Stimulated activated CD4-positive, alpha-beta T cell treated with anti-CD3 and anti-CD28 coated beads, Interleukin-15, amount 100 ng/mL, for 24 hours (primary cell): ENCODE data around the gene ZBTB20.

Experiments used
- DNase-seq: peaks from one replicate; pipeline ENCODE4 v3.0.0-alpha.2; 2020

The ZBTB20 gene

DNA sequence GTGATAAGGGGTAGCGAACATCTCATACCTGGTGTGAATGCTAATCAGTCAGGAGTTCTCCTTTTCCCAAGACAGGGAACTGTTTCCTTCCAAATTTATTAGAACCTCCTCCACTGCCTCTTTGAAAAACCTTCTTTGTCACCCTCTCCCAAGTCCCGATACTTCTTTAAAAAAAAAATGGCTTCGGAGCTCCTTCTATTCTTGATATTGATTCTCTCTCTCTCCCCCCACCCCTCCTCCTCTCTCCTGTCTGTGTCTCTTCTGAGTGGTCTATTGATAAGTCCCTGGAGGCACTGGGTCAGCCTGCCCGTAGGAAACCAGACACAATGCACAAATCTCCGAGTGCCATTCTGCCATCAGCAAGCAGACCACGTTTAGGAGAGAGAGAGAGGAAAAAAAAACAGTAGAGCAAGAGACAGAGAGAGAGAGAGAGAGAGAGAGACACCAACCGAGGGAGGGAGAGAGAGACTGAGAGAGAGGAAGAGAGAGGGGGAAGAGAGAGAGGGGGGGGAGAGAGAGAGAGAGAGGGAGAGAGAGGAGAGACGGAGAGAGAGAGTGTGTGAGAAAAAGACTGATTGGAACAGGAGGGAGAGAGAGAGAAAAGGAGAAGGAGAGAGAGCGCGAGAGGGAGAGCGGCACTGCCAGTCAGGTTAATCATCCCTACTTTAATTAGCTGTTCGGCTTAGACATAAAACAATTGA lies 692.4 kb downstream of the ZBTB20 start:
- peak; percentile 4 for DNase-seq

DNA sequence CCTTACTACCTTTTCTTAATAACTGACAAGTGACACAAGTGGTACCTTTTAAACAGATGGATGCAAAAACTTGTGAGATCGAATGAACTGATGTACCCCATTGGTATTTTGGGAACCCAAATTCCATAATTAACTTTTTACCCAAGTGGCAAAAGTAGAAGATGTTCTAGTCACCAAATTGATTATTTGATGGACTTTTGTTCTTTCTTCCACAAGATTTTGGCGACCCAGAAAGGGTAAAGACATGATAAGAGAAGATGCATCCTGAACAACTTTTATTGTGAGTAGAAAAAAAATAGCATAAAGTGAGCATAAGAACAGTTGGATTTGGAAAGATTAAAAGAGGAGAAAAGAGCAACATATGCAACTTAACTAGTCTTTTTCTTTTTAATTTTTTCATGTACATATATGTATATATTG lies 693.7 kb downstream of the ZBTB20 start:
- no peak for DNase-seq

DNA sequence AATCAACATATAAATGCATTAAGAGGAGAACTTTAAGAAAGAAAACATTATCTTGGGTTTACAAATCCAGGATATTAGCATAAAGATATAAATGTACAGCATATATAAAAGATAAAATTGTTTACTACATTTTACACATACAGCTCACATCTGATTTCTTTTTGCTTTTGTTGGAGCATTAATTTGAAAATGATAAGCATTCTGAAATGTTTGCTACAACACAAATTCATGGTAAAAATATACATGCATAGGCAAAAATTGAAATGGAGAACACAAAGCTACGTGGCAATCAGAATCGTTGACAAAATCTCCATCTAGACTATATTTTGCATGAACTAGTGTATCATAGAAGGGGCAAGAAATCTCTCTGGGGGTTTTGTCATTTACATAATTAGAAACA lies 694.2 kb downstream of the ZBTB20 start:
- DNase-seq = no peak

DNA sequence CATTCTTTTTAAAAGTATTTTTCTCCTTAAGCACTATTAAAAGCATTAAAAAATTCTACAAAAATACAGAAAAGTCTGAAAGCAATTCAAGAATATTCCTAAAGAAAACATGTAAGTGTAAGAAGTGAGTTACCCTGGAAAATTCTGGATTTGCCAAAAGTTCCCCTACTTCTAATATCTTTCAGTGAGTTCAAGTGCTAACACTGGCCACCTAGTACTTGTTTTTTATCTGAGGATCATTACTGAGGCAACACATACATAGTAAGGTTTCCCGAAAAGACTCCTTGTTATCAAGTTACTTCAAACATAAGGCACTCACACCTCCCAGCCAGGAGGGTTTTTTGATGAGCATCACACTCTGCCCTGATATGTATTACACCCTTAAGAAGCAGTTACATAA lies 694.8 kb downstream of the ZBTB20 start:
- no peak for DNase-seq

DNA sequence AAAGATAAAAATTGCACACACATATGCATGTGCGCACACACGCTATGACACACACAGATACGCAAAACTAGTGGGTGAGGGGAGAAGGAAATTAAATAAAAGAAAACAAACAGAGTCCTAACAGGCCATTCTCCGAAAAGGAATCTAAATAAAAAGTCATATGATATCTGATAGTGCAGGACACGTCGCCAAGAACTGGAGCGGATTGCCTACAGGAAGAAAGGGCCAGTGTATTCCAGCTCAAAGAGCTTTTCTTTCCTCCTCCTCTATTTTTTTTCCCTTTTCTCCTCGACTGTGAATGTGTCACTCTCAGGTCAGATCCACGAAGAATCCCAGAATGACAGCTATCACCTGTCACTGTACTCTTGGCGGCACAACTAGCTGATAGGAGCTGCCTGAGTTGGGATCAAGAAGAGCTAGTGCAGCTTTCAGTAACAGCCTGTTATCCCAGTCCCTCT lies 695.5 kb downstream of the ZBTB20 start:
- DNase-seq = no peak

DNA sequence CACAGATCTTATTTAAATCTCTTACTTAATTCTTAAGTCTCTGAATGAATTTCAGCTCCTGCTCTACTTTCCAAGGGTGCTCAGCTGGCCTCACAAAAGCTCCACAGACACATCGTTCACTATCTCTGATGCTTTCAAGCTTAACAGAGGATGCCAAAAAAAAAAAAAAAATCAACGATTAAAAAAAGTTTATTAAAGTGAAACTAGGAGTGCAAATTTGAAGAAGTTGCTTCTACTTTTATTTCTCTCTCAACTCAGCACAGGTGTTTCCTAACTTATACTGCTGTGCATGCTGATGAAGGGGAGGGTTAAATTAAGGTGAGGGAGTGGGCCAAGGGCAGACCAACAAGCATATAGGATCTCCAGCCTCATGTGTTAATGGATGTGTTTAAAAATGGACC lies 696.0 kb downstream of the ZBTB20 start:
- DNase-seq = no peak

DNA sequence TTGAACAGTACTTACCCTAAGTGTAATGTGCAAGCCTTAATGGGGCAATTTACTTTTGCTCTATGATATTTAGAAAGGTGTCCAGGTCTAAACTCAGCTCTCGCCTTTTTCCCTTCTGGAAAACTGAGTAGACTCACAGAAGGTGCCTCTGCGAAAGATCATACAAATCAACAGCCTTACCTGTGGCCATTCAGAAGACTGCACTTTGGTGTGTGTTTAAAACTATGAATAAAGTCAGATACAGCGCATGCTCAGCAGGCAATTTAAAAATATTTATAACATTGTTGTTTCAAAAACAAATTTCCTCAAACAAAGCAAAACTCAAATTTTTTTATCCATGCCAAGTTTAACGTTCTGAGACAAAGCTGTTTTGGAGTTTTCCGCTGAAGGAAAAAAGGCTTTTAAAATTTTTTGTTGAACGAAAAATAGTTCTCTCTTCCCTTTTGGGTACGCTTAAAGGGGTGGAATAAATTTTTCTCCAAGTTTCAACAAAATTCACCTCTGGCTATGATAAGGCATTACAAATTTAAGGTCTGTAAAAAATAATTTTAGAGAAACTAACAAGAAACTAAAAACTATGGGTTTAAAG lies 697.0 kb downstream of the ZBTB20 start:
- DNase-seq = no peak

DNA sequence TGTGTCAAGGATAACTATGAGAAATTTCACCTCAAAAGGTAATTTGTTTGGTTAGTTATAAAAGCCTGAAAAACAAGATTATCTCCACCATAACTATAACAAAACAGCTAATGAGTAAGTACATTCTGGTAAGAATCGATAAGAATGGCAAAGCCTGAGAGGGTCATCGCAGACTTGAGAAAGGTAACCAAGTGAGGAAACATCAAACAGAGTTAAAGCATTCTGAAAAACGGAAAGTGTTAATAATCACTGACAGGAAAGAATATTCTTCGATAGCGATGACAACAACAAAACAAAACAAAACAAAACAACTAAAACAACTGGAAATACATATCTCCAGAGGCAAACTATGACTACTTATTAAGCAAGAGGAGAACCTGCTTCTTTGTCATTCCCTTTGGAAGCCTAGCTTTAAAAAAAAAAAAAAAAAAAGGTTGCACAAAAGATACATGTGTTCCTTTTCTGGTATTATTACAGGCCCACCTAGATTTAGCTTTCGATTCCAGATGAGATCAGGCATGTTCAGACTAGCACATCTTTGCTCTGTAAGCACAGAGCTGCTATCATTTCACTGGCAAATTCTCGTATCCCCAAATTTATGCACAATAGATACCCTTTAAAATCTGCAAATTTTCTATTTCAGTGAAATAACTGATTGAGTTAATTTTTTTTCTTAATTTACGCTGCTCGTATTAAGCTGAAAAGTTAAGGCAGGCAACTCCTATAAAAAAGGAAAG lies 697.6 kb downstream of the ZBTB20 start:
- no peak for DNase-seq

DNA sequence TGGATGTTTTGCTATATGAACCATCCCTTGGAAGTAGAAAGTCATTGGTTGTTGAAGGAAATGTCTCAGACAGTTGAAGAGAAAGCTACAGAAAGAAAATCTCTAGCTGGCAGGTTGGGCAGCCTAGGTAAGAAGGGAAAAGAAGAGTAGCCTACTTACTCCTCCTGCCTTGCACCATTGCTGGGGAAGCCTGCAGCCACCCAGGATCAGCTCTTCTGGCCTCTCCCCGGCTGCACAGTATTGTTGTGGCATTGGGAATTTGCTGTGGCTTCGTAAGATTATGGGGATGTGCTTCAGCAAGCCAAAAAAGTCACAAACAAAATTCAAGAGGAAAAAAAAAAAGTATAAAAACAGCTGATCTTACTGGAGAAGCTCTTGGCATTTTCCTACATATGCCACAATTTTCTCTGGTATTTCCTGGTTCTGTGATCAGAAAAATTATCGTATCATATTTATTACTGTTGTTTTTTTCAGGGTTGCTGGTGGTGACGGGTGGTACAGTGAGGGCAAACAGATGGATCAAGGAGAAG lies 699.1 kb downstream of the ZBTB20 start:
- no peak for DNase-seq

DNA sequence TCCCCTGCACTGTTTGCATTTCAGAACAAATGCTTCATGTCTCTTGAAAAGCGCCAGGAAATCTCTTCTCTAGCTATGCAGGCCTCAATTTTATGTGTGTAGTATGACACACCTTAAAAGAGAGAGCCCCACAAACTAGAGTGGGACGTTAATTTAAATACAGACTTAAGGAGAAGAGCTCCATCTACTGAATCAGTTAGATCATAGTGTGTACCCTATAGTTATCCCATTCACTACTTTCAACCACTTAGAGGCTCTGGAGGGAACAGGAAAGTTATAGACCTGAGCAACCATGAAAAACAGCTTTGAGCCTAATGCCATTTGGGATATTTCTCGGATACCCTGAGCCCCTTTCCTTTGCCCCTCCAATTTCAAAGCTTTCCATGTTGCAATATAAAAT lies 699.5 kb downstream of the ZBTB20 start:
- DNase-seq = no peak

DNA sequence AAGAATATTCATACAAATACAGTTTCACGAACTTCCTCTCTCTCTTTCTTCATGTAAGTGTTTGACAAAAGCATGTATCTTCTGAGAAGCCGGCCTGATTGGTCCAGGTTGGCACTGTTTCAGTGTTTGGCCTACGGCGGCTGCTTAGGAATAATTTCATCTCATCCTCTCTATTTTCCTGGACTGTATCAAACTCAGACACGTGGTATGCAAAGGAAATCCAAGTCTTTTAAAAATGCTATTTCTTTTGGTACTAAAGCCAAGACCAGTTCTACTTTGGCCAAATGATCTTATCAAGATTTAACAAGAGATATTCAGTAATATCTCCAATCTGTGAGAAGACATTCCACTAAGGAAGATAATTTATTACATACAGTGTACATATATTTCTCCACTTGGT lies 700.5 kb downstream of the ZBTB20 start:
- DNase-seq = no peak

DNA sequence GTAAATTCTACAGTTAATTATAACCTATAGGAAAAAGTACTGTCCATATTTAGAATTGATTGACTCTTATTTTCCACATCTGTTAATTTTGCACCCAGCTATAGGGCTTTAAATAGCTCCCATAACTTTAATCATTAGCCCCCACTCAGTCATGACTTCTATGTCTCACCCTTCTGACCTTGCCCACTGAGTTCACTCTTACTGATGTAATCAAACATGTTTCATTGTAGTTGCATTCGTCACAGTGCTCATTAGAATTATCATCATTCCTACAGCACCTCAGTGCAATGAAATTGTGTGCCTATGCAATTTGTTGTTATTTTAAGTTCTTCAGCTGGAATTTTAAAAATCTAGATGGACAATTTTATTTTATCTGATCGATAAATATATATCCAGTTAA lies 701.9 kb downstream of the ZBTB20 start:
- DNase-seq = no peak

DNA sequence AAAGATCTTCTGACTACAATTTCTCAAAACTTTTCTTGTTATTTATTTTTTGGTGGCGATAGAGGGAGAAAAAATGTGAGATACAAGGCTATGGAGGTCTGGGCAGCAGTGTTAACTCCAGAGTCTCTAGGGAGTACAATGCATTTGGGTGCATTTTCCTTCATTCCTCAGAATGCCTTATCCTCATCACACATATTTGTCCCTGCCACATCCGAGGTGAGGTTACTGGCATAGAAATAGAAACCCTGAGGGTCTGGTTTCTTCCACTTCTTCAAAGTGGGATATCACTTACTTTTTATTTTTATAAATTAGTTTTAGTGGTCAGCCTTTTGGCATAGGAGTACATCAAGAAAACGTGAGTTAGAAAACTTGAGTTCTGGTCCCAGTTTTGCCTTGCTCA lies 702.9 kb downstream of the ZBTB20 start:
- DNase-seq = no peak

DNA sequence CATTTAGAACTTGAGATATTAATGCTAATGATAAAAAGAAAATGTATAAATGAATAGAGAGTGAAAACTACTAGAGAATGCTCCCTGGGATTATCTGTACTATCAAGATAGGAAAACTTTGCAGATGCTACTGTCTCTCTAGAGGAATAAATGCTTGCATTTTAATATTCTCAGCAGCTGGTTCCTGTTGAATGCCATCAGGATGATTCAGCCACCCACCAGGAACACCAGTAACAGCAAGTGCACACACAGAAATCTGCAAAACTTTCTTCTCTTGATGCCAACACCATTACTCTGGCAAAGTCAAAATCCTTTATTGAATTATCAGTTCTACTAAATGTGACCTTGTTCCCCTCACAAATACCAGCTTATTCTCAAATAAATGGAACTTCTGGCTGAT lies 704.8 kb downstream of the ZBTB20 start:
- DNase-seq = no peak

DNA sequence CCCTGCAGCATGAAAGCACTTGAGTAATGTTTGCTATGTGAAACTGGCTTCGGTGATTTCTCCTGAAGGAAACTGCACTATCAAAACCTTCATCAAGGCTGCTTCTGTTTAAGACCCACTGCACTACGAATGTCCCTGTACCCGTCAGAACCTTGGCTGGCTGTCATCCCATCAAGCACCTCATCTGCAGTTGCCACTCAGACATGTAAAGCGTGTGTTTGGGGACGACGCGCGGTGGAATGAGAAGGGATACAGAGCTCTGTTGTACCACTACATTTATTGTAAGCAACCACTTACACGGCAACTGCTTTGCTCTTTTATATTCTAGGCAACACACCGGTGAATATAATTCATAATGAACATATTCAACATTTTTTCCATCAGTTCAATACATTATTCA lies 705.7 kb downstream of the ZBTB20 start:
- DNase-seq = no peak

DNA sequence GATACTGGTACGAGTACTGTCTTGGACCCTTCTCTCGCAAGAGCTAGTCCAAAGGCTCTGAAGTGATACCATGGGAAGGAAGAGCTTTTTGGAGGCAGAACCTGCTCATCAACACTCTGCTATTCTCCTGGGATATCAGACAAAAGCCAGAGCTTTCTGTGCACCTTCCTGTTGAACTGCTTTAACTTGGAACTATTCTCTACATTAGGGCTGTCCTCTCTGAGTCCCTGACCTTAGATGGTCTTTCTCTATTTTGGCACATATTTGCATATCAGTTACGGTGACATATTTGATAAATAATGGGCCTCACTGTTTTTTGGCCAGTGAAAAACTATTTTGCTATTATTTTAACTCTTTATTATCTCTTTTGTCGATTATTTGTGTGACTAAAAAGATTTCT lies 706.4 kb downstream of the ZBTB20 start:
- DNase-seq = no peak

DNA sequence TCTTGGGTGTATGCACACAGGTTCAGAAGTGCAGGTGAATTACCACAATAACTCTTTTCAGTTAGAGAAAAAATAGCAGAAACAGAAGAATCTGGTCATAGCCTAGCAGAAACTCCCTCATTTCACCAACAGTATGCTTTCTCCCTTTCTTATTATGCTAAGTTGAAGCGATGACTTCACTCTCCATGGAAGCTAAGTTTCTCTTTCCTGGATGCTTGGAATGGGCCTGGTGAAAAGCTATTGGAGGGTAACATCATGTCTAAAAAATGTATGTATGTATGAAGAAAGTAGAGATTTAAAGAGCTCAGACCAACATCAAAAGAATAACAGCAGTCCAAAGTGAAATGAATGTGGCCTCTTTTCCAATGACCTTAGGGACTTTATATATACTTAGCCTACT lies 707.8 kb downstream of the ZBTB20 start:
- no peak for DNase-seq

DNA sequence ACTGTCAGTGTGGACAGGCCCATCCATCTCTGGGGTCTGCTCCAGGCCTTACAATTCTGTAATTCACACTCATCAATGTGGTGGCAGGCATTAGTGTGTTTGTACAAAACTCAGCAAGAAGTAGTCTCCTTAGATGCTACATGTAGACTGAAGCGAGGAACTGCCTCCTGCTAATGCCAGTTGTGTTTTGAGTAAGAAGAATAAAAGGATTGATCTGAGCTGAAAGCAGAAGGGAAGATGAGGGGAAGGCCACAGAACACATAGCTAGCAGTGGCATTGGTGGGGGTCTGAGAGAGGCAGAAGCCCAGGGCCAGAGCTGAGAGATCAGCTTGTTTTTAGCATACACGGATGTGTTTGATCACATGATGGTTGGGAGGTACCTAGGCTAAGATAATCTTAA lies 709.2 kb downstream of the ZBTB20 start:
- no peak for DNase-seq

DNA sequence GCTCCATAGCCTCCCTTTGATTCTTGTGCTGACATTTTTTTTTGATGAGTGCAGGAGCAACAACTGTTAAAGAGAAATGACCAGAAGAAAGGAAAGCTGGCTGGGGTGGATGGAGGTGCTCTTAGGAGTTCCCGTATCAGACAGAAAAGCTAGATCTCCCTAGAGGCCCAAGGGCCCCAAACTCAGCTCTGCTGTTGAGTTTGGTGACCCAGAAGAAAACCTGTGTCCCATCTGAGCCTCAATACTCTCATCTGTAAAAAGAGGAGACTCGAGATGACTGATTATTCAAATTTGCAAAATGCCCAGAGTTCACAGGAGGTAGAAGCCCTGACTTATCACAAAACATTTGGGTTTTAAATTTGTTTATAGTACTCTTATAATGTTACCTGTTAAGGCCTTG lies 710.9 kb downstream of the ZBTB20 start:
- DNase-seq = no peak

DNA sequence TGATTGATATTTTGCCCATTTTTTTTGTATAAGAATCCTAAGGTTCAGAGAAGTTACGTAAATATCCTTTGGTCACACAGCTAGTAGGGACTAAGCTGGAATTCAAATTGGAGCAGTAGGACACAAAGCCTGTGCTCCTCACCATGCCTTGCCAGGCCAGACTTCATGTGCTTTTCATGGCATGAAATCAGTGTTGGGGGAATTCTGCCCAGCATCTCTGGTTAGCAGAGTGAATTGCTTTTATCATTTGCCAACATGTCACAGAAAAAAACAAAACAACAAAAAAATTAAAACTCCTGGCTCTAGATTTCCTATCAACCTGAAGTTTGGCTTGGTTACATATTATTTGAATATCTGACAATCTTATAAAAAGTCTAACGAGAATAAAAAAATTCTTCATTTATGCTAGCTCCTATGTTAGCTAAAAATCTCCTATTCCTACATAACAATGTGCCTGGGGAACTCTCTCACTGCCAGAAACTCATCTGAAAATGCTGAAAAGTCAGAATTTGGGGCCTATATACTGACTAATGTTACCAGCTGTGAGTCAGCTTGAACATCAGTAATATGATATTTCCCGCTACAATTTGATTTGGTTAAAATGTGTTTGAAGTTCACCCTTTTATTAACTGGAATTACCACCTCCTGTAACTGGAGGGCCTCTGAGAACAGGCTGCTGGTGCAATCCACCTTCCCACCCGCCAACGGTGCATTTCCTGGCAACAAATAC lies 711.5 kb downstream of the ZBTB20 start:
- DNase-seq = no peak

DNA sequence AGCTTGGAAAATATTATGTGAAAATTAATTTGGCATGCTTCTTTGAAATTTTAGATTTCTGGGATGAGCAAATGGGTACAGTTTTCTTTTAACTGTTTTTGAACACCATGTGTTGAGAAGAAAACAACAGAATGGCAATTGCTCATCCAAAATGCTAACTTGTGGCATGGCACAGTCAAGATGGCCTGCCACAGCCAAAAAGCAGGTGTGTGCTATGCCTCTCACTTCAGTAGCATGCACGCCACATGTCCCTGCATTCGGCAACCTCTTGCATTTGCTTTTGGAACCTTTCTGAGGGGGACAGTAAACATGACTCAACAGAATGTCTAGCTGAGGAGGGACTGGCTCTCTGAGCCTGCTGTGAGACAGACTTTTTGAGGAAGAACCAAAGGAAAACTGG lies 714.8 kb downstream of the ZBTB20 start:
- no peak for DNase-seq

DNA sequence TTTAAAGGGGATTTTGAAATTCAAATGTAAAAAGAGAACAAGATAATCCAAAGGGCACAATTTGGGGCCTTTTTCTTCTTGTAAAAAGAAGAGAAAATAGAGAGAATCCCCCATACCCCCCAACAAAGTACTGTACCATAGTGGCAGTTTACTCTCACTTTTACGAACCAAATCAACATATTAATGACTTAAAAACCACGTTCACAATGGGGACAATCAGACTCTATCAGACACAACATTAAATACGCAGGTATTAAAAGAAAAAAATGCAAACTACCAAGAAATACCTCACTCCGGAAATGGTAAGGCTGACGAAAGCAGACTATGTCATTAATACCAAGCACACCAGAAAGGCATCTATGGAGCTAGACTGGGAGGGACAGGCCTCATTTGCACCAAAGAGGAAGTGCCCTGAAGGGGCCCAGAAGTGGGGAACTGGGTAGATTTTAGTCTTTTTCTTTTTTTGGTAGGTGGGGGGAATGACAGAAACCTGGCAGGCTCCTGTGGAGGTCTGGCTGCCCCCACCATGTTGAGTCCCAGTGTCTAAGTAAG lies 719.0 kb downstream of the ZBTB20 start:
- no peak for DNase-seq
